Activated T-helper 1 cell treated with Interleukin-2 at 50 U/mL for 16 hours (primary cell): ENCODE measurements around the gene PPP1R9B.
A peak's percentile ranks its signal among the peaks of the same experiment; 100 is the strongest.

Source experiments
- DNase-seq: peaks from one replicate; pipeline ENCODE4 v3.0.0-alpha.2; 2020; ENCODE audit warnings: low read depth

Gene PPP1R9B

GRCh38 chr17:50106393-50107131 lies 43.9 kb downstream of the PPP1R9B start:
- DNase-seq = no peak

GRCh38 chr17:50105811-50106210 lies 44.7 kb downstream of the PPP1R9B start:
- no peak for DNase-seq

- no peak for DNase-seq
Measured at GRCh38 chr17:50103941-50104340, 46.5 kb downstream of the PPP1R9B start.

GRCh38 chr17:50103252-50103651 lies 47.2 kb downstream of the PPP1R9B start:
- no peak for DNase-seq

- DNase-seq = no peak
Measured at GRCh38 chr17:50102164-50102991, 48.1 kb downstream of the PPP1R9B start.

GRCh38 chr17:50101346-50102163 lies 48.9 kb downstream of the PPP1R9B start:
- DNase-seq = no peak

GRCh38 chr17:50100921-50101345 lies 49.5 kb downstream of the PPP1R9B start:
- no peak for DNase-seq

GRCh38 chr17:50100480-50100883 lies 50.0 kb downstream of the PPP1R9B start:
- DNase-seq = no peak

- DNase-seq = no peak
Measured at GRCh38 chr17:50099003-50099402, 51.5 kb downstream of the PPP1R9B start.

- no peak for DNase-seq
Measured at GRCh38 chr17:50098583-50098982, 51.9 kb downstream of the PPP1R9B start.

GRCh38 chr17:50097926-50098325 lies 52.6 kb downstream of the PPP1R9B start:
- no peak for DNase-seq

- DNase-seq = no peak
Measured at GRCh38 chr17:50097455-50097854, 53.0 kb downstream of the PPP1R9B start.

GRCh38 chr17:50096758-50097157 lies 53.7 kb downstream of the PPP1R9B start:
- no peak for DNase-seq

GRCh38 chr17:50096092-50096491 lies 54.4 kb downstream of the PPP1R9B start:
- no peak for DNase-seq

- no peak for DNase-seq
Measured at GRCh38 chr17:50095626-50096037, 54.8 kb downstream of the PPP1R9B start.

GRCh38 chr17:50094753-50095619 lies 55.5 kb downstream of the PPP1R9B start, which contains the start of gene PDK2:
Gene PDK2, plus strand, starts transcription at chr17:50095351. Its CDS starts 85 bp downstream, at chr17:50095436.
- DNase-seq = peak; percentile 96

GRCh38 chr17:50094243-50094752 lies 56.2 kb downstream of the PPP1R9B start:
- DNase-seq = peak; percentile 79

- no peak for DNase-seq
Measured at GRCh38 chr17:50093807-50094206, 56.7 kb downstream of the PPP1R9B start.

GRCh38 chr17:50093246-50093645 lies 57.2 kb downstream of the PPP1R9B start:
- DNase-seq = no peak

GRCh38 chr17:50091918-50092285 lies 58.6 kb downstream of the PPP1R9B start:
- no peak for DNase-seq
